ENCODE data around the gene CTSE. TPM values are rescaled to one million over a fixed set of nuclear protein-coding genes. Genes with fewer than 3 reads are reported as not detected.

The CTSE gene
- total and polyA plus RNA-seq, 2 donors (not counting 1 experiment from before 2014, with no cell fraction given): not detected

DNA sequence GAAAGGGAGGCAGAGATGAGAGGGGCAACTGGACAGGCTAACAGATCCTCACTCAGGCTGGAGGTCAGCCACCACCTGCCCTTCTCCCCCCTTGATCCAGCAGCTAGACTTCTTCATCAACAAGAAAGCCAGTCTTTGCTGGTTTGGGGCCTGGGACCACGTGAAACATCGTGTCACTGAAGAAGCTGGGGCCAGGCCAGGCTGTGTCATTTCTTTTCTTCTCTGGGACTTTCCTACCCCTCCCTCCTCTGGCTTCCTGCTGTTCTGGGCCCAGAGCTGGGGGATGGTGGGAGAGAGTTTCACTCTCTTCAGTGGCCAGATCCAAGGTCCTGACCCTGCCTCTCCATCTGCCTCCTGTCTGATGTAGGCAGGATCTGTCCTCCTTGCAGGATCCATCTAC, 62.3 kb downstream of the CTSE start:
- Histone ChIP-seq H4K20me1 (ENCODE audit: control insufficient read depth, insufficient read depth, low read length, poor library complexity, severe bottlenecking) (no peaks in the 10 kb centered on the region), H3K79me2 (ENCODE audit: control insufficient read depth, insufficient read depth, low read length) (no peaks in the 10 kb centered on the region), H3K4me3 (ENCODE audit: control extremely low read depth in 1 of 5, extremely low read depth in 1 of 5, insufficient read depth in 1 of 5, low read depth in 2 of 5, low read length in 4 of 5) (no peak overlapping the region), H2AFZ (ENCODE audit: insufficient read depth, low read depth, low read length, poor library complexity, severe bottlenecking) (no peak overlapping the region), H3K27me3 (replicated peaks in 1 of 4; ENCODE audit: control extremely low read depth in 1 of 4, control insufficient read depth in 3 of 4, insufficient read depth in 4 of 4, low read length in 3 of 4) (no peaks in the 10 kb centered on the region), H3K4me1 (ENCODE audit: control insufficient read depth in 2 of 2, insufficient read depth in 2 of 2, low read length in 2 of 2) (no peaks in the 10 kb centered on the region), H3K9me3 (ENCODE audit: control extremely low read depth in 1 of 3, control insufficient read depth in 2 of 3, insufficient read depth in 1 of 3, low read length in 2 of 3) (no peaks in the 10 kb centered on the region), H3K4me2 (replicated peaks; ENCODE audit: low read depth, low read length, poor library complexity, severe bottlenecking) (no peak overlapping the region), H3K27ac (ENCODE audit: low read length in 2 of 2) (no peak overlapping the region), H3K9ac (ENCODE audit: low read length) (no peak overlapping the region), H3K36me3 (replicated peaks in 1 of 2; ENCODE audit: control extremely low read depth in 1 of 2, control insufficient read depth in 1 of 2, extremely low read depth in 1 of 2, insufficient read depth in 2 of 2, low read length in 1 of 2) (no peaks in the 10 kb centered on the region)
- Mint-ChIP-seq H3K27me3 (peaks cover 17% of the 10 kb centered on the region), H3K27ac (no peak overlapping the region), H3K9me3 (ENCODE audit: insufficient read depth) (no peaks in the 10 kb centered on the region), H3K4me1 (no peaks in the 10 kb centered on the region), H3K4me3 (no peak overlapping the region)
- WGBS (ENCODE audit: insufficient coverage): 0% methylated on average over 2 of the region's 2 CpGs
- CTCF ChIA-PET: interaction anchor here (1.0 to 1.3 kb wide), 2 partner anchors 16 to 154 kb away, joined by 3 read pairs; no protein-coding TSS in a partner anchor
- no peak for TF ChIP-seq EZH2 (IDR thresholded peaks at IDR 0.05; ENCODE audit: borderline replicate concordance, insufficient read depth, low read depth, low read length, poor library complexity, severe bottlenecking)
- TF ChIP-seq, protein P1, sequence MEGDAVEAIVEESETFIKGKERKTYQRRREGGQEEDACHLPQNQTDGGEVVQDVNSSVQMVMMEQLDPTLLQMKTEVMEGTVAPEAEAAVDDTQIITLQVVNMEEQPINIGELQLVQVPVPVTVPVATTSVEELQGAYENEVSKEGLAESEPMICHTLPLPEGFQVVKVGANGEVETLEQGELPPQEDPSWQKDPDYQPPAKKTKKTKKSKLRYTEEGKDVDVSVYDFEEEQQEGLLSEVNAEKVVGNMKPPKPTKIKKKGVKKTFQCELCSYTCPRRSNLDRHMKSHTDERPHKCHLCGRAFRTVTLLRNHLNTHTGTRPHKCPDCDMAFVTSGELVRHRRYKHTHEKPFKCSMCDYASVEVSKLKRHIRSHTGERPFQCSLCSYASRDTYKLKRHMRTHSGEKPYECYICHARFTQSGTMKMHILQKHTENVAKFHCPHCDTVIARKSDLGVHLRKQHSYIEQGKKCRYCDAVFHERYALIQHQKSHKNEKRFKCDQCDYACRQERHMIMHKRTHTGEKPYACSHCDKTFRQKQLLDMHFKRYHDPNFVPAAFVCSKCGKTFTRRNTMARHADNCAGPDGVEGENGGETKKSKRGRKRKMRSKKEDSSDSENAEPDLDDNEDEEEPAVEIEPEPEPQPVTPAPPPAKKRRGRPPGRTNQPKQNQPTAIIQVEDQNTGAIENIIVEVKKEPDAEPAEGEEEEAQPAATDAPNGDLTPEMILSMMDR (IDR thresholded peaks at IDR 0.05): no peak
- POLR2A ChIA-PET: no interaction called here
- ATAC-seq (ENCODE audit: low read depth) (no peak), DNase-seq (no peak)
- intact Hi-C loops (cut with micrococcal nuclease): no loop called here

DNA sequence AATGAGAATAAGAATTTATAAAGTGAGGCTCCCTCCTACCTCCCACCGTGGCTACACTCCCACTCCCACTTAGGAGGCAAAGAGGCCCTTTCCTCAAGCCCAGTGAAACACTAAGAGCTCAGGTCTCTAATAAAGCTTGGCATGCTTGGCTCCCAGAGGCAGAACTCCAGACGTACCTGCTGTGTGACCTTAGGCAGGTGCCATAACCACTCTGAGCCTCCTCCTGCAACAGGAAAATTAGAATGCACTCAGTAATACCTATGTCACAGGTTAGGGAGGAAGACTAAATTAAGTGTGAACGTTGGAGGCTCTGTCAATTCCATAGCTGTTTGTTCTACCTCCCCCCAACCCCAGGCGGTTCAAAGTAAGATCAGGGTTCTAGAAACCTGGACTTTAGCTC, 63.9 kb downstream of the CTSE start:
- ChIA-PET POLR2A (no interaction called here), CTCF (interaction anchor here (0.7 to 2.2 kb wide), 4 partner anchors 18 to 266 kb away, joined by 3 to 10 read pairs (median 3); no protein-coding TSS in a partner anchor)
- H3K9ac ChIP-seq (ENCODE audit: low read length): no peak overlapping the region
- WGBS (ENCODE audit: insufficient coverage): 94% methylated on average over 3 of the region's 4 CpGs
- Mint-ChIP-seq H3K4me1 (no peaks in the 10 kb centered on the region), H3K4me3 (no peak overlapping the region), H3K9me3 (ENCODE audit: insufficient read depth) (no peaks in the 10 kb centered on the region), H3K27me3 (peaks cover 27% of the 10 kb centered on the region), H3K27ac (no peak overlapping the region)
- H3K4me1 ChIP-seq (ENCODE audit: control insufficient read depth in 2 of 2, insufficient read depth in 2 of 2, low read length in 2 of 2): no peaks in the 10 kb centered on the region
- H3K4me2 ChIP-seq (replicated peaks; ENCODE audit: low read depth, low read length, poor library complexity, severe bottlenecking): no peak overlapping the region
- no peaks in the 10 kb centered on the region for H4K20me1 ChIP-seq (ENCODE audit: control insufficient read depth, insufficient read depth, low read length, poor library complexity, severe bottlenecking)
- DNase-seq: no peak
- ATAC-seq (ENCODE audit: low read depth): no peak
- TF ChIP-seq, protein P1 (IDR thresholded peaks at IDR 0.05): no peak
- TF ChIP-seq EZH2 (IDR thresholded peaks at IDR 0.05; ENCODE audit: borderline replicate concordance, insufficient read depth, low read depth, low read length, poor library complexity, severe bottlenecking): no peak
- H3K27ac ChIP-seq (ENCODE audit: low read length in 2 of 2): no peak overlapping the region
- H3K4me3 ChIP-seq (ENCODE audit: control extremely low read depth in 1 of 5, extremely low read depth in 1 of 5, insufficient read depth in 1 of 5, low read depth in 2 of 5, low read length in 4 of 5): no peak overlapping the region
- no peak overlapping the region for H2AFZ ChIP-seq (ENCODE audit: insufficient read depth, low read depth, low read length, poor library complexity, severe bottlenecking)
- H3K36me3 ChIP-seq (replicated peaks in 1 of 2; ENCODE audit: control extremely low read depth in 1 of 2, control insufficient read depth in 1 of 2, extremely low read depth in 1 of 2, insufficient read depth in 2 of 2, low read length in 1 of 2): no peaks in the 10 kb centered on the region
- intact Hi-C loops (cut with micrococcal nuclease): no loop called here
- no peaks in the 10 kb centered on the region for H3K9me3 ChIP-seq (ENCODE audit: control extremely low read depth in 1 of 3, control insufficient read depth in 2 of 3, insufficient read depth in 1 of 3, low read length in 2 of 3)
- H3K27me3 ChIP-seq (replicated peaks in 1 of 4; ENCODE audit: control extremely low read depth in 1 of 4, control insufficient read depth in 3 of 4, insufficient read depth in 4 of 4, low read length in 3 of 4): no peaks in the 10 kb centered on the region
- H3K79me2 ChIP-seq (ENCODE audit: control insufficient read depth, insufficient read depth, low read length): no peaks in the 10 kb centered on the region

Other genes with a start within 250 kb of the CTSE start
- gene RAB29, start 248.4 kb downstream of the CTSE start, total RNA-seq: 59.7 and 61.4 TPM in 2 replicates
- gene RAB29, start 248.4 kb downstream of the CTSE start, polyA plus RNA-seq: 51.7 and 62.3 TPM in 2 replicates
- 24.2 and 24.7 TPM in 2 replicates for gene SLC41A1, start 210.7 kb downstream of the CTSE start, total RNA-seq
- 15.8 and 20.5 TPM in 2 replicates for gene SLC41A1, start 210.7 kb downstream of the CTSE start, polyA plus RNA-seq
- gene PM20D1, start 173.8 kb downstream of the CTSE start, total RNA-seq: 2.3 and 3.3 TPM in 2 replicates
- gene PM20D1, start 173.8 kb downstream of the CTSE start, polyA plus RNA-seq: 2.0 and 2.1 TPM in 2 replicates
- not detected in 2 replicates for gene SLC26A9, start 80.4 kb downstream of the CTSE start, total RNA-seq
- not detected in 2 replicates for gene SLC26A9, start 80.4 kb downstream of the CTSE start, polyA plus RNA-seq
- not detected in 2 replicates for gene RAB7B, start 20.5 kb downstream of the CTSE start, total RNA-seq
- gene RAB7B, start 20.5 kb downstream of the CTSE start, polyA plus RNA-seq: not detected in 2 replicates
- gene RHEX, start 29.3 kb upstream of the CTSE start, total RNA-seq: 12.8 and 14.1 TPM in 2 replicates
- 0.45 and 1.8 TPM in 2 replicates for gene RHEX, start 29.3 kb upstream of the CTSE start, polyA plus RNA-seq
- 0.59 TPM in 1 of 2 replicates, not detected in the other for gene AVPR1B, start 93.5 kb upstream of the CTSE start, total RNA-seq
- not detected in 2 replicates for gene AVPR1B, start 93.5 kb upstream of the CTSE start, polyA plus RNA-seq
- 1.8 and 2.3 TPM in 2 replicates for gene FAM72A, start 178.9 kb upstream of the CTSE start, total RNA-seq
- 1.1 and 1.7 TPM in 2 replicates for gene FAM72A, start 178.9 kb upstream of the CTSE start, polyA plus RNA-seq
- gene SRGAP2, start 179.6 kb upstream of the CTSE start, total RNA-seq: 83.2 and 88.5 TPM in 2 replicates
- 28.9 and 31.5 TPM in 2 replicates for gene SRGAP2, start 179.6 kb upstream of the CTSE start, polyA plus RNA-seq

All from B cell (primary cell).